NCI-H526 treated with DMSO at 0.1 percent for 48 hours (cell line): ENCODE data around the gene SYNE1.
"Not testable (repeated sequence)": the region's sequence is repeated elsewhere in the genome, so short reads cannot be mapped to it uniquely, and the experiment has no call there.

Source experiments
- DNase-seq: peaks from one replicate; lab custom pipeline; 2025; lab: John Stamatoyannopoulos, UW

The SYNE1 gene

GRCh38 chr6:152094992-152095592 lies 542.1 kb downstream of the SYNE1 start:
- DNase-seq: no peak

DNA sequence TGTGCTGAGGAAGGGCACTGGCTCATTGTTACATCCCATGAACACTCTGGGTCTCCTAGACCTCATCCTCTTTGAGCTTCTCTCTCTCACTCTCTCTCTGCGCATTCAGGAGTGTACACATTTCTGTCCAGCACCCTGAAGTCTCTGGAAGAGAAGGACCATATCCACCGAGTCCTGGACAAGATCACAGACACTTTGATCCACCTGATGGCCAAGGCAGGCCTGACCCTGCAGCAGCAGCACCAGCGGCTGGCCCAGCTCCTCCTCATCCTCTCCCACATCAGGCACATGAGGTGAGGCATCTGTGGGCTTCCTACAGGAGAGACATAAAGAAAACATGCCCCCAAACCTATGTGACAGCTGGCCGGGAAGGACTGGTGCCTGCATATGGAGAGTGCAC lies 542.9 kb downstream of the SYNE1 start:
- no peak for DNase-seq

- DNase-seq: no peak
Measured at GRCh38 chr6:152093711-152094110, 543.5 kb downstream of the SYNE1 start.

DNA sequence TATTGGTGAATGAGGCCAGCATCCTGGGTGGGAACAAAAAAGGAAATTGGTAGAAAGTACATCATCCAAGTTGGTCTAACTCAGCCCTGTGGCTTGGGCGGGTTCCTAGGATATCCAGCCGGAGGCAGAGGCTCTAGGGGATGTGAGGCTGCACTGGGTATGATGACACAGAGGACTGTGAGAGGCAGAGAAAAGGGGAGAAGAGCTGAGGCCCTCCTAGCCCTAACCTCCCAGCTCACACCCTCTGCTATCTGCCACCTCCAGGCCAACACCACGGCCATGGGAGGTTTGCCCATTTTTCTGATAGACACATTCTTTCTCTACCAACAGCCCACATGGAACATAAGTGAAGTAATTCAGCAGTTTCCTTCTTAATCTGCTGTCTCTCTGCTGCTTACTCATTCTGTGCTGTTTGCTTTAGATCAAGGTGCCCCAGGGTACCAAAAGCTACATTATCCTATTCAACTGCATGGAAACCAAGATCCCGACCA lies 545.3 kb downstream of the SYNE1 start:
- no peak for DNase-seq

GRCh38 chr6:152091201-152091600 lies 546.0 kb downstream of the SYNE1 start:
- DNase-seq: no peak

- no peak for DNase-seq
Measured at GRCh38 chr6:152089992-152090391, 547.2 kb downstream of the SYNE1 start.

DNA sequence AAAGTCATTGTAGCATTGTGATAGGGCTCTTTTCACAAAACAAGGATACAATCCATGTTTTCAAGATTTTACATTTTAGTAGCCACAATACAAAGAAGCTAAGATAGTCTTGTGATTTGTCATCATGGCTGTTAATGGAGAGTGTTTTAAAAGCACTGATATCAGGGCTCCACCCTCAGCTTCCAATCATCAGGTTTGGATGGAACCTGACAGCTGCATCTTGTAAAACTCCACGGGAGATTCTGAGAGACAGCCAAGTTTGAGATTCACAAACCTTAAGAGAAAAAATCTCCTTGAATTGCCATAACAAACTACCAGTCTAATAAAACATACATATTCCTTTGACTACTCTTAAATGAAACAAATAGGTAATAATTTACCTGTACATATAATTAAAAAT lies 549.5 kb downstream of the SYNE1 start:
- DNase-seq: no peak

- DNase-seq: no peak
Measured at GRCh38 chr6:152087096-152087495, 550.1 kb downstream of the SYNE1 start.

- DNase-seq: no peak
Measured at GRCh38 chr6:152086223-152086873, 550.8 kb downstream of the SYNE1 start.

DNA sequence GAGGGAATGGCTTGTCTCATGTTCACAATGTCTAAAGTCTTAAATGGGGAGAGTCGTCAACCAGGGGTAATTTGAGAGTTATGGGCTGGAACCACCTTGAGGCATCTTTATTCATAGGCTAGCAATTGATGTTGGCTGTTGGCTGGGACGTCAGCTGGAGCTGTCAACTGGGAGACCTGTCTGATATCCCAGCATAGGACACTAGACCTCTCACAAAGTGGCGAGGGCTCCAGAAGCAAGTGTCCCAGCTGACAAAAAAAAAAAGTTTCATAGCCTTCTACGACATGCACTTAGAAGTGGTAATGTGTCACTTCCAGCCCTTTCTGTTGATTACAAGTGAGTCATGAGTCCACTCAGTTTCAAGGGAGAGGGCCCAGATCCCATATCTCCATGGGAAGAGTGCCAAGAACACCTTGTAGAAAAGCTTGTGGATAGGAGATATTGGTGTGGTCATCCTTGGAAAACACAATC lies 551.7 kb downstream of the SYNE1 start:
- DNase-seq: no peak

GRCh38 chr6:152078804-152079203 lies 558.4 kb downstream of the SYNE1 start:
- DNase-seq: no peak

DNA sequence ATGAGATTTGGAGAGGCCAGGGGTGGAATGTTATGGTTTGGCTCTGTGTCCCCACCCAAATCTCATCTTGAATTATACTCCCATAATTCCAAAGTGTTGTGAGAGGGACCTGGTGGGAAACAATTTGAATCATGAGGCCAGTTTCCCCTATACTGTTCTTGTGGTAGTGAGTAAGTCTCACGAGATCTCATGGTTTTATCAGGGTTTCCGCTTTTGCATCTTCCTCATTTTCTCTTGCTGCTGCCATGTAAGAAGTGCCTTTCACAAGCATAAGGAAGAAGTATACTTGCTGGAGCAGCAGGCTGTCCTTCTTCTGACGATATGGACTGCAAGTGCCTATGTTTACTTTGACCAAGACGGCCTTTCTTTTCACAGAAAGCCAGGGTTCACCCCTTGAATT lies 559.2 kb downstream of the SYNE1 start:
- DNase-seq: no peak

DNA sequence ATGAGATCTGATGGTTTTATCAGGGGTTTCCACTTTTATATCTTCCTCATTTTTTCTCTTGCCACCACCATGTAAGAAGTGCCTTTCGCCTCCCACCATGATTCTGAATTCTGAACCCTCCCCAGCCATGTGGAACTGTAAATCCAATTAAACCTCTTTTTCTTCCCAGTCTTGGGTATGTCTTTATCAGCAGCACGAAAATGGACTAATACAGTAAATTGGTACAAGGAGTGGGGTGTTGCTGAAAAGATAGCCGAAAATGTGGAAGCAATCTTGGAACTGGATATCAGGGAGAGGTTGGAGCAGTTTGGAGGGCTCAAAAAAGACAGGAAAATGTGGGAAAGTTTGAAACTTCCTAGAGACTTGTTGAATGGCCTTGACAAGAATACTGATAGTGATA lies 560.9 kb downstream of the SYNE1 start:
- DNase-seq: not testable (repeated sequence)

GRCh38 chr6:152071843-152072242 lies 565.3 kb downstream of the SYNE1 start:
- no peak for DNase-seq
